ENCODE measurements around the gene SMC1A.

The SMC1A gene

DNA sequence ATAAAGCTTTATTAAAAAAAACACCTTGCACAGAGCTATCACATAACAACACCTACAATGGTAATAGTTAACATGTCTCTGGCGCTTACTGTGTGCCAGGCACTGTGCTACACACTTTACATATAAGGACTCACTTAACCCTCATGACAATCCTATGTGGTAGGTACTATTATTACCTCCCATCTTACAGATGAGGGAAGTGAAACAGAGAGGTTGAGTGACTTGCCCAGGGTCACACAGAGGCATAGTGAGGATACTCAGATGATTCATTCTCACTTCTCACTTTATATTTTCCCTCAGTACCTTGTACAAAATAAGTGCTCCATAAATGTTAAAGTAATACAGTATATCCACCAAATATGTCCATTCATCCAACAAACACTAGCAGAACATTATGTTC lies 97.7 kb downstream of the SMC1A start:
- no peak overlapping the region for H3K4me3 ChIP-seq (ENCODE audit: low read depth, low read length)
- TF ChIP-seq, protein P1, sequence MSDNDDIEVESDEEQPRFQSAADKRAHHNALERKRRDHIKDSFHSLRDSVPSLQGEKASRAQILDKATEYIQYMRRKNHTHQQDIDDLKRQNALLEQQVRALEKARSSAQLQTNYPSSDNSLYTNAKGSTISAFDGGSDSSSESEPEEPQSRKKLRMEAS (IDR thresholded peaks at IDR 0.05; ENCODE audit: low read depth, low read length), result no peak
- no peak for TF ChIP-seq MYC (IDR thresholded peaks at IDR 0.05; ENCODE audit: low read depth, low read length)
- TF ChIP-seq POLR2A (IDR thresholded peaks at IDR 0.05; ENCODE audit: extremely low read depth, insufficient read length), result no peak
- TF ChIP-seq, protein P2, sequence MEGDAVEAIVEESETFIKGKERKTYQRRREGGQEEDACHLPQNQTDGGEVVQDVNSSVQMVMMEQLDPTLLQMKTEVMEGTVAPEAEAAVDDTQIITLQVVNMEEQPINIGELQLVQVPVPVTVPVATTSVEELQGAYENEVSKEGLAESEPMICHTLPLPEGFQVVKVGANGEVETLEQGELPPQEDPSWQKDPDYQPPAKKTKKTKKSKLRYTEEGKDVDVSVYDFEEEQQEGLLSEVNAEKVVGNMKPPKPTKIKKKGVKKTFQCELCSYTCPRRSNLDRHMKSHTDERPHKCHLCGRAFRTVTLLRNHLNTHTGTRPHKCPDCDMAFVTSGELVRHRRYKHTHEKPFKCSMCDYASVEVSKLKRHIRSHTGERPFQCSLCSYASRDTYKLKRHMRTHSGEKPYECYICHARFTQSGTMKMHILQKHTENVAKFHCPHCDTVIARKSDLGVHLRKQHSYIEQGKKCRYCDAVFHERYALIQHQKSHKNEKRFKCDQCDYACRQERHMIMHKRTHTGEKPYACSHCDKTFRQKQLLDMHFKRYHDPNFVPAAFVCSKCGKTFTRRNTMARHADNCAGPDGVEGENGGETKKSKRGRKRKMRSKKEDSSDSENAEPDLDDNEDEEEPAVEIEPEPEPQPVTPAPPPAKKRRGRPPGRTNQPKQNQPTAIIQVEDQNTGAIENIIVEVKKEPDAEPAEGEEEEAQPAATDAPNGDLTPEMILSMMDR (IDR thresholded peaks at IDR 0.05; ENCODE audit: low read depth, low read length), result no peak
- no peak for DNase-seq (ENCODE audit: low read depth)

All from NB4 (cell line).